Measurements from ENCODE around the gene OR7G2. TPM values are rescaled to one million over a fixed set of nuclear protein-coding genes. Genes with fewer than 3 reads are reported as not detected.

The OR7G2 gene
- polyA plus RNA-seq, 2 of the 4 experiments (the other 2 are of a cell fraction), result not detected

- Histone ChIP-seq H3K4me2 (no peak within 1 kb of the TSS), H3K4me1 (no peaks in the 10 kb centered on the region), H3K4me3 (no peak within 1 kb of the TSS), H3K27ac (no peak within 1 kb of the TSS), H3K9me3 (no peaks in the 10 kb centered on the region)
- DNase-seq (ENCODE audit: low read depth in 1 of 2, low spot score in 1 of 2) (no peak), FAIRE-seq (no peak), ATAC-seq (no peak)
- WGBS (ENCODE audit: missing lambda C conversion rate), result 3% methylated on average over 2 of the region's 2 CpGs
- POLR2A ChIA-PET, result no interaction called here
- no peak for TF ChIP-seq CTCF (IDR thresholded peaks at IDR 0.05)
- TF ChIP-seq RFX5 (IDR thresholded peaks at IDR 0.05), result no peak
- TF ChIP-seq FOSL2 (IDR thresholded peaks at IDR 0.05), result no peak
- no peak for TF ChIP-seq FOSL2 (CRISPR knock-in tag; IDR thresholded peaks at IDR 0.05)
- TF ChIP-seq, protein P1, sequence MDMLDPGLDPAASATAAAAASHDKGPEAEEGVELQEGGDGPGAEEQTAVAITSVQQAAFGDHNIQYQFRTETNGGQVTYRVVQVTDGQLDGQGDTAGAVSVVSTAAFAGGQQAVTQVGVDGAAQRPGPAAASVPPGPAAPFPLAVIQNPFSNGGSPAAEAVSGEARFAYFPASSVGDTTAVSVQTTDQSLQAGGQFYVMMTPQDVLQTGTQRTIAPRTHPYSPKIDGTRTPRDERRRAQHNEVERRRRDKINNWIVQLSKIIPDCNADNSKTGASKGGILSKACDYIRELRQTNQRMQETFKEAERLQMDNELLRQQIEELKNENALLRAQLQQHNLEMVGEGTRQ (IDR thresholded peaks at IDR 0.05), result no peak
- no peak for TF ChIP-seq SREBF2 (IDR thresholded peaks at IDR 0.05)
- TF ChIP-seq HOXA7 (CRISPR knock-in tag; IDR thresholded peaks at IDR 0.05), result no peak
- no peak for TF ChIP-seq ZC3H11A (IDR thresholded peaks at IDR 0.05)
- no peak for TF ChIP-seq NR3C1 (IDR thresholded peaks at IDR 0.05)
- TF ChIP-seq ESRRA (IDR thresholded peaks at IDR 0.05; ENCODE audit: borderline replicate concordance, low read length), result no peak
- TF ChIP-seq TFCP2L1 (CRISPR knock-in tag; IDR thresholded peaks at IDR 0.05), result no peak
- no peak for TF ChIP-seq JUN (IDR thresholded peaks at IDR 0.05)
- no peak for TF ChIP-seq POLR2A (IDR thresholded peaks at IDR 0.05; ENCODE audit: low read length)
- CTCF ChIA-PET, result interaction anchor here (0.7 kb wide), 1 partner anchor 14 kb away, joined by 3 read pairs; no protein-coding TSS in a partner anchor
Measured at GRCh38 chr19:9086761-9087160, 20.5 kb downstream of the OR7G2 start, which contains the start of gene OR1M1. Gene OR1M1 (plus strand): TSS chr19:9087061. CDS start chr19:9093245, 6,184 bp downstream.

- peaks cover 27% of the 10 kb centered on the region for H3K4me1 ChIP-seq
- H3K4me3 ChIP-seq, result no peak overlapping the region
- FAIRE-seq, result no peak
- CTCF ChIA-PET, result interaction anchor here (0.6 kb wide), 1 partner anchor 193 kb away, joined by 3 read pairs; no protein-coding TSS in a partner anchor
- TF ChIP-seq, protein P2, sequence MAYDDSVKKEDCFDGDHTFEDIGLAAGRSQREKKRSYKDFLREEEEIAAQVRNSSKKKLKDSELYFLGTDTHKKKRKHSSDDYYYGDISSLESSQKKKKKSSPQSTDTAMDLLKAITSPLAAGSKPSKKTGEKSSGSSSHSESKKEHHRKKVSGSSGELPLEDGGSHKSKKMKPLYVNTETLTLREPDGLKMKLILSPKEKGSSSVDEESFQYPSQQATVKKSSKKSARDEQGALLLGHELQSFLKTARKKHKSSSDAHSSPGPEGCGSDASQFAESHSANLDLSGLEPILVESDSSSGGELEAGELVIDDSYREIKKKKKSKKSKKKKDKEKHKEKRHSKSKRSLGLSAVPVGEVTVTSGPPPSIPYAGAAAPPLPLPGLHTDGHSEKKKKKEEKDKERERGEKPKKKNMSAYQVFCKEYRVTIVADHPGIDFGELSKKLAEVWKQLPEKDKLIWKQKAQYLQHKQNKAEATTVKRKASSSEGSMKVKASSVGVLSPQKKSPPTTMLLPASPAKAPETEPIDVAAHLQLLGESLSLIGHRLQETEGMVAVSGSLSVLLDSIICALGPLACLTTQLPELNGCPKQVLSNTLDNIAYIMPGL (CRISPR knock-in tag; IDR thresholded peaks at IDR 0.05; ENCODE audit: borderline replicate concordance), result no peak
- no peak for TF ChIP-seq FOSB (CRISPR knock-in tag; IDR thresholded peaks at IDR 0.05)
- TF ChIP-seq TP53 (CRISPR knock-in tag; IDR thresholded peaks at IDR 0.05), result no peak
- TF ChIP-seq ZNF302 (CRISPR knock-in tag; IDR thresholded peaks at IDR 0.05), result no peak
- TF ChIP-seq KDM1A (IDR thresholded peaks at IDR 0.05; ENCODE audit: low read depth), result no peak
- TF ChIP-seq JUN (IDR thresholded peaks at IDR 0.05), result no peak
- no peak for TF ChIP-seq RAD21 (conservative IDR thresholded peaks at IDR 0.05 in 1 of 2, IDR thresholded peaks at IDR 0.05 in 1 of 2)
- TF ChIP-seq ZC3H11A (IDR thresholded peaks at IDR 0.05), result no peak
- TF ChIP-seq CTCF (IDR thresholded peaks at IDR 0.05), result no peak
- TF ChIP-seq RFX5 (IDR thresholded peaks at IDR 0.05), result no peak
- no peak for TF ChIP-seq CBX2 (IDR thresholded peaks at IDR 0.05; ENCODE audit: borderline replicate concordance, low read depth)
- no peak for TF ChIP-seq E2F6 (IDR thresholded peaks at IDR 0.05; ENCODE audit: borderline replicate concordance, low read depth)
- no peak for TF ChIP-seq PHF8 (IDR thresholded peaks at IDR 0.05; ENCODE audit: borderline replicate concordance, low read depth)
- no peak for TF ChIP-seq BHLHE40 (IDR thresholded peaks at IDR 0.05; ENCODE audit: low read depth, low read length)
- TF ChIP-seq, protein P3, sequence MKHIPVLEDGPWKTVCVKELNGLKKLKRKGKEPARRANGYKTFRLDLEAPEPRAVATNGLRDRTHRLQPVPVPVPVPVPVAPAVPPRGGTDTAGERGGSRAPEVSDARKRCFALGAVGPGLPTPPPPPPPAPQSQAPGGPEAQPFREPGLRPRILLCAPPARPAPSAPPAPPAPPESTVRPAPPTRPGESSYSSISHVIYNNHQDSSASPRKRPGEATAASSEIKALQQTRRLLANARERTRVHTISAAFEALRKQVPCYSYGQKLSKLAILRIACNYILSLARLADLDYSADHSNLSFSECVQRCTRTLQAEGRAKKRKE (CRISPR knock-in tag; IDR thresholded peaks at IDR 0.05; ENCODE audit: low read depth), result no peak
- TF ChIP-seq SMC3 (IDR thresholded peaks at IDR 0.05), result no peak
- no peak for TF ChIP-seq MYC (IDR thresholded peaks at IDR 0.05; ENCODE audit: borderline replicate concordance, low read length)
- H3K4me2 ChIP-seq, result no peak overlapping the region
- H3K27ac ChIP-seq, result peak overlapping the region; percentile 44 to 90; a peak in 4 of 6 replicates
- no peaks in the 10 kb centered on the region for H3K9me3 ChIP-seq
- no peak for DNase-seq (ENCODE audit: low read depth in 1 of 2, low spot score in 1 of 2)
- POLR2A ChIA-PET, result no interaction called here
- no peak for ATAC-seq
- WGBS (ENCODE audit: missing lambda C conversion rate), result 62% methylated on average over 4 of the region's 4 CpGs
Measured at GRCh38 chr19:9078651-9079050, 28.6 kb downstream of the OR7G2 start.
